ENCODE results near the gene SLC22A14.

DNA sequence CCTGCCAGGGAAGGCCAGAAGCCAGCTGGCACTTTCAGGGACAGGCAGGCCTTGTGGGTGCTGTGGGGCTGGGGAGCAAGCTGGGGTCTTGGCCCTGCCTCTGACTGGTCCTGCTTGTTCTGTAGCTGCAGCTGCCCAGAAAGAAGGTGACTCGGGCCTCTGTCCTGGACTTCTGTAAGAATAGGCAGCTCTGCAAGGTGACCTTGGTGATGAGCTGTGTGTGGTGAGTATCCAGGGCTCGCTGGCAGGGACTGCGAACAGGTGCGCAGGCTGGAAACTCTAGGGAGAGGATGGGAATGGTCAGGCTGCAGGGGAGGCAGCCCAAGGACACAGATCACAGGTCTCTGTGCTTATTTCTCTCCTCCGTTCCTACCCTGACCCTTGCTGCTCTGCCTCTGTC lies 31.2 kb downstream of the SLC22A14 start:
- TF ChIP-seq MYC (IDR thresholded peaks at IDR 0.05; ENCODE audit: low read depth, low read length) (no peak), POLR2A (IDR thresholded peaks at IDR 0.05; ENCODE audit: extremely low read depth, insufficient read length) (no peak)
- TF ChIP-seq, protein P1, sequence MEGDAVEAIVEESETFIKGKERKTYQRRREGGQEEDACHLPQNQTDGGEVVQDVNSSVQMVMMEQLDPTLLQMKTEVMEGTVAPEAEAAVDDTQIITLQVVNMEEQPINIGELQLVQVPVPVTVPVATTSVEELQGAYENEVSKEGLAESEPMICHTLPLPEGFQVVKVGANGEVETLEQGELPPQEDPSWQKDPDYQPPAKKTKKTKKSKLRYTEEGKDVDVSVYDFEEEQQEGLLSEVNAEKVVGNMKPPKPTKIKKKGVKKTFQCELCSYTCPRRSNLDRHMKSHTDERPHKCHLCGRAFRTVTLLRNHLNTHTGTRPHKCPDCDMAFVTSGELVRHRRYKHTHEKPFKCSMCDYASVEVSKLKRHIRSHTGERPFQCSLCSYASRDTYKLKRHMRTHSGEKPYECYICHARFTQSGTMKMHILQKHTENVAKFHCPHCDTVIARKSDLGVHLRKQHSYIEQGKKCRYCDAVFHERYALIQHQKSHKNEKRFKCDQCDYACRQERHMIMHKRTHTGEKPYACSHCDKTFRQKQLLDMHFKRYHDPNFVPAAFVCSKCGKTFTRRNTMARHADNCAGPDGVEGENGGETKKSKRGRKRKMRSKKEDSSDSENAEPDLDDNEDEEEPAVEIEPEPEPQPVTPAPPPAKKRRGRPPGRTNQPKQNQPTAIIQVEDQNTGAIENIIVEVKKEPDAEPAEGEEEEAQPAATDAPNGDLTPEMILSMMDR (IDR thresholded peaks at IDR 0.05; ENCODE audit: low read depth, low read length): no peak
- TF ChIP-seq, protein P2, sequence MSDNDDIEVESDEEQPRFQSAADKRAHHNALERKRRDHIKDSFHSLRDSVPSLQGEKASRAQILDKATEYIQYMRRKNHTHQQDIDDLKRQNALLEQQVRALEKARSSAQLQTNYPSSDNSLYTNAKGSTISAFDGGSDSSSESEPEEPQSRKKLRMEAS (IDR thresholded peaks at IDR 0.05; ENCODE audit: low read depth, low read length): no peak
